Airway epithelial cell (primary cell): ENCODE data around the gene INF2. TPM values are rescaled to one million over a fixed set of nuclear protein-coding genes. Genes with fewer than 3 reads are reported as not detected.

Experiments used
- total RNA-seq: library from RNA; depleted of rRNA; stranded (reverse); fragments of >200 nt; gene quantifications from 2 replicates; pipeline ENCODE4 v1.2.3, GENCODE V29; 2015

Gene INF2
- total RNA-seq: 56.7 and 60.9 TPM in 2 replicates

DNA sequence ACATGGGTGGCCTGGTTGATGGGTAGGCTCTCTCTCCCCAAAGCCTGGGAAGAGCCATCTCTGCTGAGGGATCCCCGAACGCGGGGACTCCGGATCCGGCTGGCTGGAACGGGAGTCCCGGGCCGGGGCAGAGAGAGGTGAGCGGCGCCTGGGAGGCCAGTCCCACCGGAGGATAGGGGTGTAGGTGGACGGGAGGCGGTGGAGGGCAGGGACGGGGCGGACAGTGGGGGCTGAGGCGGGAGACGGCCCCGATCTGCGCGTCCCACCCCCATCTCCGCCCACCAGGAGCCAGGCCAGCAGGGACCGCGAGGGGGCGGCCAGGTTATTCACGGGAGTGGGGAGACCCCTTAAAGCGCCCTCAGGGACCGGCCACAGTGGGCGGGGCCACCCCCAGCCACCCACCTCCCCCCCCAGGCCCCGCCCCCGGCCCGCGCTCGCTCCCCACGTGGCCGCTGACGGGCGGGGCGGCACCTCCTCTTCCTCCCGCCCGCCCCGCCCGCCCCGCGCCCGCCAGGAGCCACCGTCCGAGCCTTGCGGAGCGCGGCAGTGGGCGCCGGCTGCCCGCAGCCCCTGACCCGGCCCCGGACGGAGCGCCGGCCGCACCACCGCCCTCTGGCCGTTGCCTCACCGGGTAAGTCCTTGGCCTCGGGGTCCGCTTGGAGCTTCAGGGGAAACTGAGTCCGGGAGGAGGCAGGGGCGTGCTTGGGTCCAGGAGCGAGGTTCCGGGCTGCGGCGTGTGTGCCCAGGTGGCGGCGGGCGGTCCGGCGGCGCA lies at the start of gene INF2:
Gene INF2 (plus strand): TSS at position 510 of the 772 bp plus-strand sequence. CDS start 11,748 bp downstream, outside the sequence.

DNA sequence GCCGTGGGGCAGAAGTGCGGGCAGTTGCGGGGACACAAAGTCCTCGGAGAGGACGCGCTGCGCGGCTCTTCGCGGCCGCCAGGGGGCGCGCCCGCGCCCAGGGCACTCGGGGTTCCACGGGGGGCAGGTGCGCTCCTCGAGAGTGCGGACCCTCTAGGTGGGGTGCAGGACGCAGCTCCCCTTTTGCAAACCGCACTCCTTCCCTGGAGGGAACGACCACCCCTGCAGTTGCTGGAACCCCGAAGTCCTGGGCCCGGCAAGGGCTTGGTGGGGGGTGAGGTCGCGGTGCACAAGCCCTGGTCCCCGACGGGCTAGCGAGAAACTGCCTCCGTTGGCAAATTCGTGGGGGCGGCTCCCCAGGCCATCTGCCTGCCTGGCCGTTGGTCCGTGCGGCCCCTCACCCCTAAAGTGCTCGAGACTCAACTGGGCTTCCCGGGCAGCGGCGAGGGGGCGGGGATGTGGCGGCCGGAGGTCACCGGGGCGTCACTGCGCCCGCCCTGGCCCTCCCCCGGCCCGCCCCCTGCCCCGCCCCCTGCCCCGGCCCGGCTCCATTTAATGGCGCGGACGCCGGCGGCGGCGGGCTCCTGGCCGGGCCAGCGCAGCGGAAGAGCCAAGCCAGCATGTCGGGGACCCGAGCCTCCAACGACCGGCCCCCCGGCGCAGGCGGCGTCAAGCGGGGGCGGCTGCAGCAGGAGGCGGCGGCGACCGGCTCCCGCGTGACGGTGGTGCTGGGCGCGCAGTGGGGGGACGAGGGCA lies 34.4 kb downstream of the INF2 start, which contains the start of gene ADSS1:
Gene ADSS1 (plus strand): TSS at position 579 of the 756 bp plus-strand sequence. CDS start 42 bp downstream, at position 621.

DNA sequence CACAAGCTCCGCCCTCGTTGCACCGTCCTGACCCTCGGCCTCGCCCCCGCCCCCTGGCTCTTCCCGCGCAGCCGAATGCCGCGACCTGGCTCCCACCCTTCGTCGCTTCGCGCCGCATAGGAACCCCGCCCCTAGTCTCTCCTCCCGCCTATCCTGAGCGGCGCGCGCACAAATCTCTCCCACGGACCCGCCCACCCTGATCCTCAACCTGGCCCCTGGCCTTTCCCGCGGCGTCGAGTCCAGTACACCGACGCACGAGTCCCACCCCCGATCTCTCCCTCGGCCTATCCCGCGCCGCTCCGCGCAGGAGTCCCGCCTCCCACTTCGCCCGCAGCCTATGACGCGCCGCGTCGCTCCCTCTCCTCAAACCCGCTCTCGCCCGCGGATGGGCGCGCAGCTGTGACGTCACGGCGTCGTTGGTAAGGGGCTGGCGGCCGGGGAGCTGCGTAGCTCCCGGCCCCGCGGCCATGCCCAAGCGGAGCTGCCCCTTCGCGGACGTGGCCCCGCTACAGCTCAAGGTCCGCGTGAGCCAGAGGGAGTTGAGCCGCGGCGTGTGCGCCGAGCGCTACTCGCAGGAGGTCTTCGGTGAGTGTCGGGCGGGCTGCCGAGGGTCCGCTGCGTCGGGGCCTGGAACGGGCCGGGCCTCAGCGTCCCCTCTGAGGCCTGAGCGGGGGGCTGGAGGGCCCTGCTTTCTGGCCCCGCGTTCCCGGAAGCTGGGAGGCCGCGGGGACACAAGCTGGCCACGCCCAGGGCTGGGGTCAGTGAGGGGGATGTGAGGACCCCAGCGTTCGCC lies 63.5 kb downstream of the INF2 start, which contains the start of gene SIVA1:
Gene SIVA1 (plus strand): TSS at position 413 of the 793 bp plus-strand sequence. CDS start 55 bp downstream, at position 468.

Other genes starting within 250 kb of the INF2 start
- not detected in 2 replicates for gene C14orf180, start 109.9 kb upstream of the INF2 start, total RNA-seq
- 0.49 TPM in 1 of 2 replicates, not detected in the other for gene TMEM179, start 84.8 kb upstream of the INF2 start, total RNA-seq
- gene ADSS1, start 34.6 kb downstream of the INF2 start, total RNA-seq: 7.9 and 13.1 TPM in 2 replicates
- 327 and 456 TPM in 2 replicates for gene SIVA1, start 63.5 kb downstream of the INF2 start, total RNA-seq
- 109 and 118 TPM in 2 replicates for gene AKT1, start 106.1 kb downstream of the INF2 start, total RNA-seq
- gene ZBTB42, start 111.5 kb downstream of the INF2 start, total RNA-seq: 3.9 and 6.0 TPM in 2 replicates
- gene CEP170B, start 175.7 kb downstream of the INF2 start, total RNA-seq: 35.4 and 42.4 TPM in 2 replicates
- not detected in 2 replicates for gene PLD4, start 235.3 kb downstream of the INF2 start, total RNA-seq